OCI-M2 (cell line): Measurements from ENCODE around the gene TTC3.
"Not testable (repeated sequence)": the region's sequence is repeated elsewhere in the genome, so short reads cannot be mapped to it uniquely, and the experiment has no call there.

ENCODE experiments used
- DNase-seq: peaks from one replicate; lab custom pipeline; 2025; ENCODE audit not compliant: unreplicated experiment; lab: John Stamatoyannopoulos, UW

TTC3 gene

GRCh38 chr21:37220981-37221664, 148.1 kb downstream of the TTC3 start:
- peak; percentile 98 for DNase-seq

- not testable (repeated sequence) for DNase-seq
These were observed 149.2 kb downstream of the TTC3 start for GRCh38 chr21:37222248-37222647.

DNA sequence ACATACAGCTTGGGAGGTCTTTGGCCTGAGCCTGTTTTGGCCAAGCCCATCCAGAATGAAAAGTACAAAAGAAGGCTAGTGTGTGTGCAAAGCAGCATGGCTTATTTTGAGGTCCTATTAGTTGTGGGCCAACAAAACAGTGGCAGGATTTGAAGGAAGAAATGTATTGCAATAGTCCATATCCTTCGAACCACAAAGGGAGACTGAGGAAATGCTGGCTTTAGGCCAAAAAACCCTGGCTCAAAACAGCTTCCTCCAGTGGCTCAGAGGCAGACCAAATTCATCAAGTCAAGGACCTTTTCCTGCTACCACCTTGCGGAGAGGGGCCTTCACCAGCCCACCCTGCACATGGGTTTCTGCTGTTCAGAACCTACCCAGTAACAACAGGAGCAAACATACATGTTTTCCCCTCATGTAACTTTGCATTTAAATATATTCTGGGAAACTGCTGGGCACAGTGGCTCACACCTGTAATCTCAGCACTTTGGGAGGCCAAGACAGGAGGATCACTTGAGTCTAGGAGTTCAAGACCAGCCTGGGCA, 150.8 kb downstream of the TTC3 start:
- no peak for DNase-seq

- no peak for DNase-seq
These were observed 152.1 kb downstream of the TTC3 start for GRCh38 chr21:37224861-37225839.

- DNase-seq: no peak
These were observed 153.2 kb downstream of the TTC3 start for GRCh38 chr21:37226041-37226920.

GRCh38 chr21:37227071-37228002, 154.3 kb downstream of the TTC3 start:
- no peak for DNase-seq

DNA sequence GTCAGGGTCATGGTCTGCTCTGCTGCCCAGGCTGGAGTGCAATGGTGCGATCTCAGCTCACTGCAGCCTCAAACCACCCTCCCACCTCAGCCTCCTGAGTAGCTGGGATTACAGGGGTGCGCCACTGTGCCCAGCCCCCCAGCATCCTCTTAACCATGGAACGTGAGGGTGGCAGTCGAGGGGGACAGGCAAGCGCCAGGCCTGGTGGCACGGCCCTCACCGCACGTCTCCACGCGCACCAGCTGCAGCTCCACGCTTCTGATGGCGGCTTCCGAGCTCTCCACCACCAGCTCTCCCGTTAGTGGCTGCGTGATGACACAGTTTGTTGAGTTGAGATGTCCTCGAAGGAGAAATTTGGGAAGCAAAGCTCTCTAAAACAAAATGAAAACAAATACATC, 154.9 kb downstream of the TTC3 start:
- no peak for DNase-seq

GRCh38 chr21:37230632-37231248, 157.7 kb downstream of the TTC3 start:
- no peak for DNase-seq

- no peak for DNase-seq
These were observed 158.2 kb downstream of the TTC3 start for GRCh38 chr21:37231249-37231645.

DNA sequence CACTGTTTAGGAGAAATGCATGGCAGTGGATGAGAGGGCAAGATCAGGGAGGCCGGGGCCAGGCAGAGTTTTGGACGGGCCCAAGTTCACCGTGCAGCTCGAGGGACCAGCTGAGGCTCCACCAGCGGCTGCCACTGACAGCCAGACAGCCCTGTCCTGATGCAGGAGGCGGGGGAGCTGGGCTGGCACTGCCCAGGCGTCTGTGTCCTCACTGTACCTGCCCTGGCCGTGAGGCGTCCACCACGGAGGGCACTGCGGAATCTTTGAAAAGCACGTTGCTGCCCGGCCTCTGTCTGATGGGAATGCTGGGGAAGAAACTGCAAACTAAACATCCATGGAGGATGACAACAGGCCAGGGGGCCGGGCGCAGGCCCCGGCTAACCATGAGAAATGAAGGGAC, 158.6 kb downstream of the TTC3 start:
- DNase-seq: no peak

DNA sequence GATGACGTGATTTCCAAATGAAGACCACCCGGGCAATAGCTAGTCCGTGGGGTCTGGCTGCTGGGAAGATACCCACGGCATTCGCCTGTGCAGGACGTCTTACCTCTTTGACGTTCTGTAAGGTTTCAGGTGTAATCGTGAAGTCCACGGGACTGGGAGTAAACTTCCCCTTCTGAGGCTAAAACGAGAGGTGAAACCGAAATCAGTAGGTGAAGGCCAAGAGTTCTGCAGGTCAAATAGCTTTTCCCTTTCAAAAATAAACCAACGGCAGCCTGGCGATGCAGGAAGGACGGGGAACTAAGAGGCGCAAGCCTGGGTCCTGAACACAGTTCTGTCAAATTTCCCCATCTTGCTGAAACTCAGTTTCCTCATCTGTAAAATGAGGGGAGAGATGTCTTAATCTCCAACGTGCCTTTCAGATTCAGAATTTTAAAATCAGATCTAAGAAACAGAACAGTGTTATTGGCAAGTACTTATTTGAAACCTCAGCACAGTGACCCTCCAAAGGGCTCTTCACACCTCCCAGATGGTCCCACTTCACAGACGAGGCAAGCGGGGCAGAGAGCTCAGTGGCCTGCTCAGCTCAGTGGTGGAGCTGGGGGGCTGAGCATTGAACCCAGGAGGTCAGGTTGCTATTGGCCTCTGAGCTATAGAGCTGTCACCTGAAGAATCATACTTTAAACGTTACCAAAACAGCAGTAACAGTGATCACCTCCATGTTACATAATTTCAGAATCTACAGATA, 159.4 kb downstream of the TTC3 start:
- DNase-seq: no peak

DNA sequence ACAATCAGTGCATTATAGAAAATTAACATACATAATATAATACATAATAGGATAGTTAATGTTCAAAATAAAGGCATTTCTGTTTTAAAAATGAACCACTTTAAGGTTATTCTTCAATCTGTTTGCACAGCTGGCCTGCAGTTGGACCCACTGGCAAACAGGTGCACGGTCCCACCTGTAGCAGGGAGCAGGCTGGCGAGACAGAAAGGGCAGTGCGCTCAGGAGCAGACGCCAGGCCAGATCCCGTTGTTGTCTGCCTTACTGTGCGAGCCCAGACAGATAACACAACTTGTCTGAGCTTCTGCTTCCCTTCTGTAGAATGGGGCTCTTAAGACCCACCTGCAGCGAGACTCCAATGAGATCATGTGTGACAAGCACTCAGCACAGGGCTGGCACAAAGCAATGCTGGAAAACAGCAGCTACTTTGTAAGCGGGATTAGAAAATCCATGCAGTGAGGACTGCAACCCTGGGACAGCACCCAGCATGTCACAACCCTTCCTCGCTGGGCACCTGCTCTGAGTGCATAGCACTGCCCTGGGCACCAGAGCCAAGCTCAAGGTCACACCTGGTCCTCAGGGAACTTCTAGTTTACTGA, 160.6 kb downstream of the TTC3 start:
- no peak for DNase-seq

DNA sequence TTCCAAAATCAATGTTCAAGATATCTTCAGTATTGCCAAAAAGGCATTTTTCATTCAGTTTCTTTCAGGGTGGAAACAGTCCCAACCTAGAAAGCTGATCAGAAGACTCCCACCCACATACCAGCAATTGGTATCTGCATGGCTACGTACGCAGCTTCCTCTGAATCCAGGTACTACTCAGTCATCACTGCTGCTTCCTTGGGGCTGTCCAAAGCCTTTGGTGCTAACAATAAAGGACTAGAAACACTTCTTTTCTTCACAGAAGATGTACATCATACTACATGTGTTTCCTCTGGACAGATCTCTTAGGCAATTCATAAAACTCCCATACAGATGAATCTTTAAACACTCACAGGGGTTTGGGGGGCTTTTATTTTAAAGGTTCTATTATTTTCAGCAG, 164.3 kb downstream of the TTC3 start:
- no peak for DNase-seq

GRCh38 chr21:37237764-37238163, 164.7 kb downstream of the TTC3 start:
- no peak for DNase-seq

GRCh38 chr21:37240978-37241377, 167.9 kb downstream of the TTC3 start:
- no peak for DNase-seq

DNA sequence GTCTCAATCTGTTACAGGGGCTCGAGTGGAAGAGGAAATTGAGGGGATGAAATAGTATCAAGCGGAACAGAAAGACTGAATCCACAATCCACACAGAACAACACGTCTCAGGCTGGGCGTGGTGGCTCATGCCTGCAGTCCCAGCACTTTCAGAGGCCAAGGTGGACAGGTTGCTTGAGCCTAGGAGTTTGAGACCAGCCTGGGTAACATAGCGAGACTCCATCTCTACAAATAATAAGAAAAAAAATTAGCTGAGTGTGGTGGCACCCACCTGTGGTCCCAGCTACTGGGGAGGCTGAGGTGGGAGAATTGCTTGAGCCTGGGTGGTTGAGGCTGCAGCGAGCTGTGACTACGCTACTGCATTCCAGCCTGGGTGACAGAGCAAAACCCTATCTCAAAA, 168.4 kb downstream of the TTC3 start:
- DNase-seq: no peak

DNA sequence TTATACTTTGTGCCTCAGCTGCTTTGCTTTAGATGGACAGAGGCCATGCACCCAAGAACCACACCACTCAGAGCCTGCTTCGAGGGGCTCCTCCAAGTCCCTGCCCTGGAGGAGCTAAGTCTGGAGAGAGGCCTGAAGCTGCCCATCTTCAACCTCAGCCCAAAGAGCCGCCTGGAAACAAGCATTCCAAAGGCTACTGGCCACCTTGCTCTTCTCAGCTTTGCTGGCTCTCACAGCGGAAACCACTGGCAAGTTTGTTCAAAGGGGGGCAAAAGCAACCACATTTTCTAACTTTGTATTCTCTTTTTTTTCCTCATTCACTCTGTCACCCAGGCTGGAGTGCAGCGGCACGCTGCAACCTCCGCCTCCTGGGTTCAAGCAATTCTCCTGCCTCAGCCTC, 170.9 kb downstream of the TTC3 start:
- no peak for DNase-seq

GRCh38 chr21:37244501-37245095, 171.5 kb downstream of the TTC3 start:
- no peak for DNase-seq
